Keratinocyte (primary cell): ENCODE measurements around the gene KIFC3. TPM values are rescaled to one million over a fixed set of nuclear protein-coding genes. Genes with fewer than 3 reads are reported as not detected.

Experiments used
- DNase-seq: peaks from one replicate; pipeline ENCODE4 v3.0.0-alpha.2; 2011; ENCODE audit warnings: low read depth, missing footprints, low spot score
- FAIRE-seq: peaks from 2 replicates; lab custom pipeline; 2011; peaks lifted over from hg19 to GRCh38; lab: Jason Lieb, UNC
- H2AFZ ChIP-seq: 2 replicates; pipeline ENCODE4 v1.6.0; 2012; ENCODE audit warnings: low read length, control low read depth, inconsistent platforms; ENCODE audit not compliant: control insufficient read depth
- H3K27ac ChIP-seq: 2 replicates; pipeline ENCODE4 v1.5.1; 2011; ENCODE audit warnings: low read length; ENCODE audit not compliant: control insufficient read depth, insufficient read depth
- H3K27me3 ChIP-seq: 3 replicates; pipeline ENCODE4 v1.6.0; 2011; ENCODE audit warnings: low read length; ENCODE audit not compliant: control insufficient read depth, insufficient read depth; ENCODE audit errors: extremely low read depth
- H3K36me3 ChIP-seq, 2 experiments: 2 replicates in 1 of 2; 3 replicates in 1 of 2; pipeline ENCODE4 v1.5.1; 2011; ENCODE audit warnings: low read length in 2 of 2, mild to moderate bottlenecking in 1 of 2; ENCODE audit not compliant: control insufficient read depth in 2 of 2, insufficient read depth in 2 of 2; ENCODE audit errors: extremely low read depth in 1 of 2
- H3K4me1 ChIP-seq: 3 replicates; pipeline ENCODE4 v1.5.1; 2011; ENCODE audit warnings: low read length; ENCODE audit not compliant: control insufficient read depth, insufficient read depth; ENCODE audit errors: extremely low read depth
- H3K4me2 ChIP-seq: 3 replicates; pipeline ENCODE4 v1.6.0; 2011; ENCODE audit warnings: low read depth, low read length; ENCODE audit not compliant: control insufficient read depth, insufficient read depth; ENCODE audit errors: extremely low read depth
- H3K4me3 ChIP-seq, 3 experiments: fragments of 200-600 bp in 1 of 3; sonication (generic) in 1 of 3; 2 replicates in 2 of 3; 3 replicates in 1 of 3; pipeline ENCODE4 v1.5.1; 2011 to 2016; ENCODE audit warnings: low read length in 3 of 3, mild to moderate bottlenecking in 3 of 3, control low read depth in 2 of 3, inconsistent platforms in 1 of 3, low read depth in 1 of 3, mixed read lengths in 1 of 3, mixed run types in 1 of 3, moderate library complexity in 1 of 3; ENCODE audit not compliant: control insufficient read depth in 2 of 3, insufficient read depth in 2 of 3; ENCODE audit errors: extremely low read depth in 1 of 3
- H3K79me2 ChIP-seq: 2 replicates; pipeline ENCODE4 v1.6.0; 2012; ENCODE audit warnings: low read length; ENCODE audit not compliant: control insufficient read depth, insufficient read depth
- H3K9ac ChIP-seq: 3 replicates; pipeline ENCODE4 v1.6.0; 2011; ENCODE audit warnings: low read length; ENCODE audit not compliant: control insufficient read depth, insufficient read depth; ENCODE audit errors: extremely low read depth
- H3K9me1 ChIP-seq: 3 replicates; pipeline ENCODE4 v1.6.0; 2011; ENCODE audit warnings: low read length; ENCODE audit not compliant: control insufficient read depth, insufficient read depth; ENCODE audit errors: extremely low read depth
- H3K9me3 ChIP-seq: 2 replicates; pipeline ENCODE4 v1.5.1; 2012; ENCODE audit warnings: low read depth, low read length; ENCODE audit not compliant: control insufficient read depth
- H4K20me1 ChIP-seq: 3 replicates; pipeline ENCODE4 v1.6.0; 2011; ENCODE audit warnings: low read length; ENCODE audit not compliant: control insufficient read depth, insufficient read depth; ENCODE audit errors: extremely low read depth
- EZH2 ChIP-seq: IDR thresholded peaks from one replicate; pipeline ENCODE4 v1.6.1; 2012; ENCODE audit warnings: inconsistent platforms, mild to moderate bottlenecking, low read length, moderate library complexity
- dilution Hi-C: fragments of 300-500 bp; cut with MboI; formaldehyde crosslinking; loops from one replicate; pipeline ENCODE4 v1.7.0; 2020; ENCODE audit warnings: low sequenced_read_pairs; ENCODE audit not compliant: extremely low pct_ligation_motif_present
- polyA plus RNA-seq, 5 experiments: library from polyadenylated mRNA; depleted of rRNA in 3 of 5; stranded (reverse) in 3 of 5; stranded (forward) in 1 of 5; unstranded in 1 of 5; fragments of >200 nt; gene quantifications; 1 replicate in 1 of 5; 2 replicates in 3 of 5; 3 replicates in 1 of 5; pipeline versions ENCODE4 v1.2.1 to v1.2.3, GENCODE V29; 2011 to 2012; ENCODE audit warnings: missing spikeins in 2 of 5, low read depth in 1 of 5, low replicate concordance in 1 of 5
- TF ChIP-seq, protein P1 (sequence below), 3 experiments: IDR thresholded peaks in 1 of 3; conservative IDR thresholded peaks in 1 of 3; optimal IDR thresholded peaks in 1 of 3; 2 replicates in 2 of 3; 3 replicates in 1 of 3; pipeline versions ENCODE3 to v1.5.1; 2011; ENCODE audit warnings: low read length in 3 of 3, mild to moderate bottlenecking in 3 of 3, moderate library complexity in 2 of 3, control low read depth in 1 of 3, inconsistent platforms in 1 of 3; ENCODE audit not compliant: insufficient read depth in 2 of 3; ENCODE audit errors: extremely low read depth in 1 of 3

Gene KIFC3
- polyA plus RNA-seq, 1 donor (not counting 4 experiments of a cell fraction or from before 2014, with no cell fraction given), result 22.7 TPM

DNA sequence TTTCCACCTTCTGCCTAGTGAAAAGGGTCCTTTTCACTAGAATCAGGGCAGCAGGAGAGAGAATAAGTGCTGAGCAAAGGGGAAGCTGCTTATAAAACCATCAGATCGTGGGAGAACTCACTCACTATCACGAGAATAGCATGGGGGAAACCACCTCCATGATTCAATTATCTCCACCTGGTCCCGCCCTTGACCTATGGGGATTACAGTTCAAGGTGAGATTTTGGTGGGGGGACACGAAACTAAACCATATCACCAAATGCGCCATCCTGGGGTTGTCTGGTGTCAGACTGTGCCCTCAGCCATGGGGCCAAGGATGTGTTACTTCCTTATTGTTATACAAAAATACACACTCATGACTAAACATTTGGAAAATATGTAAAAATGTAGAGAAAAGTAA, 77.1 kb downstream of the KIFC3 start:
- dilution Hi-C loops, result no loop called here
- Histone ChIP-seq H4K20me1 (no peaks in the 10 kb centered on the region), H3K27ac (no peak overlapping the region), H3K27me3 (no peaks in the 10 kb centered on the region), H3K4me1 (no peaks in the 10 kb centered on the region), H3K4me3 (no peak overlapping the region), H3K9ac (no peak overlapping the region), H3K4me2 (no peak overlapping the region), H3K9me1 (no peaks in the 10 kb centered on the region), H3K36me3 (no peaks in the 10 kb centered on the region), H2AFZ (no peak overlapping the region), H3K9me3 (no peaks in the 10 kb centered on the region), H3K79me2 (no peaks in the 10 kb centered on the region)
- DNase-seq, result no peak
- TF ChIP-seq EZH2, result no peak
- TF ChIP-seq, protein P1, sequence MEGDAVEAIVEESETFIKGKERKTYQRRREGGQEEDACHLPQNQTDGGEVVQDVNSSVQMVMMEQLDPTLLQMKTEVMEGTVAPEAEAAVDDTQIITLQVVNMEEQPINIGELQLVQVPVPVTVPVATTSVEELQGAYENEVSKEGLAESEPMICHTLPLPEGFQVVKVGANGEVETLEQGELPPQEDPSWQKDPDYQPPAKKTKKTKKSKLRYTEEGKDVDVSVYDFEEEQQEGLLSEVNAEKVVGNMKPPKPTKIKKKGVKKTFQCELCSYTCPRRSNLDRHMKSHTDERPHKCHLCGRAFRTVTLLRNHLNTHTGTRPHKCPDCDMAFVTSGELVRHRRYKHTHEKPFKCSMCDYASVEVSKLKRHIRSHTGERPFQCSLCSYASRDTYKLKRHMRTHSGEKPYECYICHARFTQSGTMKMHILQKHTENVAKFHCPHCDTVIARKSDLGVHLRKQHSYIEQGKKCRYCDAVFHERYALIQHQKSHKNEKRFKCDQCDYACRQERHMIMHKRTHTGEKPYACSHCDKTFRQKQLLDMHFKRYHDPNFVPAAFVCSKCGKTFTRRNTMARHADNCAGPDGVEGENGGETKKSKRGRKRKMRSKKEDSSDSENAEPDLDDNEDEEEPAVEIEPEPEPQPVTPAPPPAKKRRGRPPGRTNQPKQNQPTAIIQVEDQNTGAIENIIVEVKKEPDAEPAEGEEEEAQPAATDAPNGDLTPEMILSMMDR (optimal IDR thresholded peaks at IDR 0.05 in 1 of 3, IDR thresholded peaks at IDR 0.05 in 1 of 3, conservative IDR thresholded peaks at IDR 0.05 in 1 of 3; ENCODE audit: extremely low read depth in 1 of 3, insufficient read depth in 2 of 3, low read length in 3 of 3), result no peak
- no peak for FAIRE-seq

DNA sequence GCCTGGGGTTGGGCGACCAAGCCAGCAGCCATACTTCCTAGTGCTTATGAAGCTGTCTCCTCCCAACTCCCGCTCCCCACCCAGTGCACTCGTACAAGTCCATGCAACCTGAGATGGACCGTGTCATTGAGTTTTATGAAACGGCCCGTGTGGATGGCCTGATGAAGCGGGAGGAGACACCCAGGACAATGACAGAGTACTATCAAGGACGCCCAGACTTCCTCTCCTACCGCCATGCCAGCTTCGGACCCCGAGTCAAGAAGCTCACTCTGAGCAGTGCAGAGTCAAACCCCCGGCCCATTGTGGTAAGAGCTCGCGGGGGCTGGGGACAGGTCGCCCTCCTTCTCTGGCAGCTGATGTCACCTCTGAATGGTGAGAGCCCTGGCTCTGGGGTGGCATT, 77.8 kb downstream of the KIFC3 start:
- Histone ChIP-seq H3K36me3 (no peaks in the 10 kb centered on the region), H3K4me3 (no peak overlapping the region), H2AFZ (no peak overlapping the region), H3K4me1 (no peaks in the 10 kb centered on the region), H3K27me3 (no peaks in the 10 kb centered on the region), H3K9me1 (no peaks in the 10 kb centered on the region), H3K9me3 (no peaks in the 10 kb centered on the region), H3K27ac (no peak overlapping the region), H3K9ac (no peak overlapping the region), H3K79me2 (no peaks in the 10 kb centered on the region), H3K4me2 (no peak overlapping the region), H4K20me1 (no peaks in the 10 kb centered on the region)
- FAIRE-seq, result no peak
- no peak for DNase-seq
- TF ChIP-seq, protein P1 (optimal IDR thresholded peaks at IDR 0.05 in 1 of 3, IDR thresholded peaks at IDR 0.05 in 1 of 3, conservative IDR thresholded peaks at IDR 0.05 in 1 of 3; ENCODE audit: extremely low read depth in 1 of 3, insufficient read depth in 2 of 3, low read length in 3 of 3), result no peak
- TF ChIP-seq EZH2, result no peak
- dilution Hi-C loops, result no loop called here
